Neural cell (in vitro differentiated cells): ENCODE results near the gene GJA3.

Source experiments
- CTCF ChIP-seq: fragments of 450-650 bp; IDR thresholded peaks from 2 replicates; pipeline ENCODE4 v1.5.1; 2014; ENCODE audit warnings: antibody characterized with exemption, mild to moderate bottlenecking, moderate library complexity; ENCODE audit not compliant: poor library complexity, severe bottlenecking
- EP300 ChIP-seq: fragments of 450-650 bp; conservative IDR thresholded peaks from 2 replicates; pipeline ENCODE4 v1.6.1; 2014; ENCODE audit warnings: antibody characterized with exemption, mild to moderate bottlenecking, moderate library complexity; ENCODE audit not compliant: poor library complexity, severe bottlenecking
- EZH2 ChIP-seq: fragments of 200-600, 300-800 bp; shearing (Covaris generic), sonication (generic); IDR thresholded peaks from 2 replicates; pipeline ENCODE4 v1.6.1; 2014; ENCODE audit warnings: antibody characterized with exemption, low read length, borderline replicate concordance, mild to moderate bottlenecking; ENCODE audit not compliant: insufficient read depth, poor library complexity, severe bottlenecking
- RAD21 ChIP-seq: fragments of 450-650 bp; conservative IDR thresholded peaks from 2 replicates; pipeline ENCODE4 v1.6.1; 2014; ENCODE audit warnings: antibody characterized with exemption, mild to moderate bottlenecking, moderate library complexity

GRCh38 chr13:20131057-20131832, 29.6 kb downstream of the GJA3 start:
- no peak for TF ChIP-seq EP300
- no peak for TF ChIP-seq RAD21
- TF ChIP-seq CTCF = no peak
- TF ChIP-seq EZH2 = no peak
